OCI-LY7 (cell line): ENCODE measurements around the gene KIF3C. TPM values are rescaled to one million over a fixed set of nuclear protein-coding genes. Genes with fewer than 3 reads are reported as not detected.

Experiments
- BruUV-seq: library from RNA; stranded (reverse); fragments of 400-500 nt; replicated peaks from 2 replicates; lab custom pipeline; 2021; lab: Mats Ljungman, UMichigan
- CTCF ChIA-PET: fragments of 300-600 bp; sonication (Branson Sonifier 250); formaldehyde crosslinking; loops from one replicate; lab custom pipeline; 2022; ENCODE audit warnings: antibody characterized with exemption; ENCODE audit not compliant: unreplicated experiment; lab: Charles Lee
- POLR2A ChIA-PET: fragments of 300-600 bp; sonication (Branson Sonifier 250); formaldehyde crosslinking; loops from one replicate; lab custom pipeline; 2022; ENCODE audit warnings: antibody characterized with exemption; lab: Charles Lee
- DNase-seq: peaks from one replicate; pipeline ENCODE4 v3.0.0-alpha.2; 2015; ENCODE audit warnings: low spot score
- H2AFZ ChIP-seq: fragments of 200-600 bp; sonication (generic), shearing (Covaris generic); 2 replicates; pipeline ENCODE4 v1.6.1; 2014; ENCODE audit warnings: mild to moderate bottlenecking, antibody characterized with exemption, low read length, moderate library complexity
- H3K27ac ChIP-seq: fragments of 200-600 bp; sonication (generic); 2 replicates; pipeline ENCODE4 v1.5.1; 2014; ENCODE audit warnings: mixed run types, low read depth, mild to moderate bottlenecking, moderate library complexity, low read length, inconsistent platforms; ENCODE audit not compliant: poor library complexity, severe bottlenecking
- H3K36me3 ChIP-seq: fragments of 200-600 bp; sonication (generic); 2 replicates; pipeline ENCODE4 v1.6.1; 2014; ENCODE audit warnings: mild to moderate bottlenecking, antibody characterized with exemption, low read length, moderate library complexity, mixed read lengths; ENCODE audit not compliant: insufficient read depth
- H3K4me1 ChIP-seq: fragments of 200-600 bp; sonication (generic); 2 replicates; pipeline ENCODE4 v1.5.1; 2014; ENCODE audit warnings: mild to moderate bottlenecking, low read length; ENCODE audit not compliant: insufficient read depth, poor library complexity, severe bottlenecking
- H3K4me2 ChIP-seq: fragments of 200-600 bp; sonication (generic); 2 replicates; pipeline ENCODE4 v1.6.1; 2014; ENCODE audit warnings: mild to moderate bottlenecking, low read length
- H3K4me3 ChIP-seq: fragments of 200-600 bp; sonication (generic); 2 replicates; pipeline ENCODE4 v1.5.1; 2014; ENCODE audit warnings: mild to moderate bottlenecking, low read depth, low read length; ENCODE audit not compliant: poor library complexity, severe bottlenecking
- H3K79me2 ChIP-seq: fragments of 200-600 bp; sonication (generic); 2 replicates; pipeline ENCODE4 v1.6.1; 2016; ENCODE audit warnings: low read depth, mild to moderate bottlenecking, low read length, moderate library complexity, mixed read lengths; ENCODE audit not compliant: insufficient read depth
- H3K9me2 ChIP-seq: fragments of 200-600 bp; sonication (generic); 2 replicates; pipeline ENCODE4 v1.6.1; 2016; ENCODE audit warnings: mild to moderate bottlenecking, low read length, mixed read lengths; ENCODE audit not compliant: insufficient read depth
- H3K9me3 ChIP-seq: fragments of 200-600 bp; sonication (generic); 2 replicates; pipeline ENCODE4 v1.6.1; 2014; ENCODE audit warnings: mild to moderate bottlenecking, mixed run types, low read length, mixed read lengths
- H4K20me1 ChIP-seq: fragments of 200-600 bp; sonication (generic); 2 replicates; pipeline ENCODE4 v1.6.1; 2014; ENCODE audit warnings: mild to moderate bottlenecking, antibody characterized with exemption, low read length, moderate library complexity, mixed read lengths; ENCODE audit not compliant: insufficient read depth
- EZH2phosphoT487 ChIP-seq: fragments of 200-600 bp; sonication (generic); IDR thresholded peaks from 2 replicates; pipeline ENCODE4 v1.6.1; 2018; ENCODE audit warnings: low read depth, borderline replicate concordance, mild to moderate bottlenecking, mixed run types, antibody characterized with exemption, low read length, moderate library complexity, mixed read lengths
- intact Hi-C: fragments of 100-400 bp; cut with micrococcal nuclease; formaldehyde crosslinking; loops from one replicate; pipeline ENCODE4 v1.10.0; 2022; ENCODE audit not compliant: unreplicated experiment
- total RNA-seq, 2 experiments: library from RNA; depleted of rRNA in 1 of 2; stranded (reverse); fragments of >200 nt in 1 of 2; shearing (Covaris generic) in 1 of 2; gene quantifications; 2 replicates each; pipeline ENCODE4 v1.2.3, GENCODE V29; 2014 to 2022
- TF ChIP-seq, protein P1 (sequence below): fragments of 200-600 bp; sonication (generic); conservative IDR thresholded peaks from 2 replicates; pipeline ENCODE4 v1.5.1; 2014; ENCODE audit warnings: mild to moderate bottlenecking, antibody characterized with exemption, low read length, moderate library complexity, mixed read lengths

The KIF3C gene
- total RNA-seq, 2 experiments from 2014 or later = 3.8 to 11.4 TPM

- Histone ChIP-seq H3K4me3 (no peak overlapping the region), H3K9me2 (no peaks in the 10 kb centered on the region), H4K20me1 (no peaks in the 10 kb centered on the region), H3K27ac (no peak overlapping the region), H3K4me2 (no peak overlapping the region), H3K79me2 (no peaks in the 10 kb centered on the region), H3K9me3 (no peaks in the 10 kb centered on the region), H3K4me1 (peaks cover 7% of the 10 kb centered on the region), H2AFZ (no peak overlapping the region), H3K36me3 (no peaks in the 10 kb centered on the region)
- ChIA-PET POLR2A (no interaction called here), CTCF (interaction anchor here (0.8 kb wide), 1 partner anchor 26 kb away, joined by 3 read pairs; no protein-coding TSS in a partner anchor)
- TF ChIP-seq, protein P1, sequence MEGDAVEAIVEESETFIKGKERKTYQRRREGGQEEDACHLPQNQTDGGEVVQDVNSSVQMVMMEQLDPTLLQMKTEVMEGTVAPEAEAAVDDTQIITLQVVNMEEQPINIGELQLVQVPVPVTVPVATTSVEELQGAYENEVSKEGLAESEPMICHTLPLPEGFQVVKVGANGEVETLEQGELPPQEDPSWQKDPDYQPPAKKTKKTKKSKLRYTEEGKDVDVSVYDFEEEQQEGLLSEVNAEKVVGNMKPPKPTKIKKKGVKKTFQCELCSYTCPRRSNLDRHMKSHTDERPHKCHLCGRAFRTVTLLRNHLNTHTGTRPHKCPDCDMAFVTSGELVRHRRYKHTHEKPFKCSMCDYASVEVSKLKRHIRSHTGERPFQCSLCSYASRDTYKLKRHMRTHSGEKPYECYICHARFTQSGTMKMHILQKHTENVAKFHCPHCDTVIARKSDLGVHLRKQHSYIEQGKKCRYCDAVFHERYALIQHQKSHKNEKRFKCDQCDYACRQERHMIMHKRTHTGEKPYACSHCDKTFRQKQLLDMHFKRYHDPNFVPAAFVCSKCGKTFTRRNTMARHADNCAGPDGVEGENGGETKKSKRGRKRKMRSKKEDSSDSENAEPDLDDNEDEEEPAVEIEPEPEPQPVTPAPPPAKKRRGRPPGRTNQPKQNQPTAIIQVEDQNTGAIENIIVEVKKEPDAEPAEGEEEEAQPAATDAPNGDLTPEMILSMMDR = no peak
- TF ChIP-seq EZH2phosphoT487 = no peak
- BruUV-seq = no TSS peak
- DNase-seq = no peak
- intact Hi-C loops = no loop called here
These were observed 5.1 kb downstream of the KIF3C start for GRCh38 chr2:25976983-25977741.

DNA sequence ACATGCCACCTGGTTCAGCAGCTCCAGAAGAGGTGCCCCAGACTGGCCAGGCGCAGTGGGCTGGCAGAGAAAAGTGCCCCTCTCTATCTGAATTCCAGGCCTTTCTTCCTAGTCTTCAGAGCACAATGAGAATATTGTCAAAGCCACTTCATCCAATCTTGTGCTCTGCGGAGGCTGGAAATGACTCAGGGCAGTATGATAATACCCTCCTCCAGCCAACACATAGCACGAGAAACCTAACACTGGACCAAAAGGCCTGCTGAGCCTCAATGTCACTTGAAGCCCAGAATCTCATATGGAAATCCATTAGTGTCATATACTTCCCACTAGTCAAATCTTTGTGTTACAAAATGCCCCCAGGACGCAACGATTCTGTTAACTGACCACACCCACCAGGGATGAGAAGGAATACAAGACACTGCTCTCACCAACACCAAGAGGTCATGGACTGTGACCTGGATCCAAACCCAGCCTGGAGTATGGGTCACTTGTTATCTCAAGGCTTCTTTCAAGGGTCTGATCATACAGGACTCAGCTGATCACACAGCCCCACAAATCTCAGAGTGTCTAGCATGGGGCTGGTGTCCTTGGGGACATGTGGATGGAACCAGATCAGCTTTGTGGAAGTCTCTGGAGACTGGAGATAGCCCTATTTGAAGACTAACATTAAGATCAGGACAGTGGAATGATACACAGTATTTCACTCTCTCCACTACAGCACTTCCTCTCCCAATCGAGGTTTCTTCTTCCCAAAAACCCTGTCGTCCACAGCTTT is 10.1 kb downstream of the KIF3C start:
- ChIA-PET CTCF (no interaction called here), POLR2A (interaction anchor here (0.5 to 1.7 kb wide), 6 partner anchors 10 to 226 kb away, joined by 3 to 4 read pairs (median 4); partner anchors contain the start of gene KIF3C)
- Histone ChIP-seq H2AFZ (no peak overlapping the region), H3K27ac (no peak overlapping the region), H3K36me3 (no peaks in the 10 kb centered on the region), H3K4me1 (no peaks in the 10 kb centered on the region), H3K79me2 (no peaks in the 10 kb centered on the region), H3K4me3 (no peak overlapping the region), H3K9me2 (no peaks in the 10 kb centered on the region), H3K4me2 (no peak overlapping the region), H3K9me3 (no peaks in the 10 kb centered on the region), H4K20me1 (no peaks in the 10 kb centered on the region)
- DNase-seq = no peak
- intact Hi-C loops = no loop called here
- BruUV-seq = no TSS peak
- no peak for TF ChIP-seq EZH2phosphoT487
- TF ChIP-seq, protein P1 = no peak
